WTC11 (cell line): ENCODE results near the gene STK11. TPM values are rescaled to one million over a fixed set of nuclear protein-coding genes. Genes with fewer than 3 reads are reported as not detected.
A peak's percentile ranks its signal among the peaks of the same experiment; 100 is the strongest.

Experiments used
- ATAC-seq: fragments of 200-7000 bp; cut with Tn5 transposase; 2 replicates; pipeline ENCODE4 v1.10.0; 2021; ENCODE audit warnings: mild to moderate bottlenecking, moderate library complexity
- CTCF ChIA-PET: fragments of 300-600 bp; sonication (Branson Sonifier 250); formaldehyde crosslinking; loops from one replicate; lab custom pipeline; 2021; ENCODE audit warnings: antibody characterized with exemption; lab: Charles Lee
- POLR2A ChIA-PET: fragments of 350-600 bp; sonication (Branson Sonifier 250); formaldehyde crosslinking; loops from one replicate; lab custom pipeline; 2021; ENCODE audit warnings: antibody characterized with exemption; lab: Charles Lee
- DNase-seq: peaks from one replicate; pipeline ENCODE4 v3.0.0; 2021; ENCODE audit warnings: low spot score
- H3K27ac Mint-ChIP-seq: 2 replicates; pipeline ENCODE4 v1.8.0; 2021; ENCODE audit warnings: mixed read lengths
- H3K27me3 Mint-ChIP-seq: 2 replicates; pipeline ENCODE4 v1.8.0; 2021; ENCODE audit warnings: low read depth, mild to moderate bottlenecking, moderate library complexity, mixed read lengths
- H3K36me3 Mint-ChIP-seq: 2 replicates; pipeline ENCODE4 v1.8.0; 2021; ENCODE audit warnings: mixed read lengths
- H3K4me1 Mint-ChIP-seq: 2 replicates; pipeline ENCODE4 v1.8.0; 2022; ENCODE audit warnings: mixed read lengths
- H3K4me3 Mint-ChIP-seq: 2 replicates; pipeline ENCODE4 v1.8.0; 2021; ENCODE audit warnings: mild to moderate bottlenecking, moderate library complexity, mixed read lengths
- H3K9me3 Mint-ChIP-seq: 2 replicates; pipeline ENCODE4 v1.8.0; 2021; ENCODE audit warnings: mixed read lengths
- CREB1 ChIP-seq: sonication (generic); formaldehyde crosslinking; IDR thresholded peaks from 2 replicates; pipeline ENCODE4 v1.8.0; 2023; ENCODE audit warnings: mild to moderate bottlenecking, missing genetic modification reagents
- CREM ChIP-seq: sonication (generic); formaldehyde crosslinking; IDR thresholded peaks from 2 replicates; pipeline ENCODE4 v1.8.1; 2022; ENCODE audit warnings: mild to moderate bottlenecking, missing genetic modification reagents, moderate library complexity
- FOXP1 ChIP-seq: sonication (generic); formaldehyde crosslinking; IDR thresholded peaks from 2 replicates; pipeline ENCODE4 v1.8.0; 2022; ENCODE audit warnings: missing genetic modification reagents, mild to moderate bottlenecking, moderate library complexity, borderline replicate concordance
- MYBL2 ChIP-seq: sonication (generic); formaldehyde crosslinking; IDR thresholded peaks from 2 replicates; pipeline ENCODE4 v1.8.1; 2023; ENCODE audit warnings: mild to moderate bottlenecking, moderate library complexity, missing genetic modification reagents
- NR1H2 ChIP-seq: sonication (generic); formaldehyde crosslinking; IDR thresholded peaks from 2 replicates; pipeline ENCODE4 v1.9.0; 2021; ENCODE audit warnings: mild to moderate bottlenecking, moderate library complexity, missing genetic modification reagents
- RELA ChIP-seq: sonication (generic); formaldehyde crosslinking; IDR thresholded peaks from 2 replicates; pipeline ENCODE4 v1.8.1; 2022; ENCODE audit warnings: missing genetic modification reagents, mild to moderate bottlenecking, borderline replicate concordance
- SMAD4 ChIP-seq: sonication (generic); formaldehyde crosslinking; IDR thresholded peaks from 2 replicates; pipeline ENCODE4 v1.8.0; 2022; ENCODE audit warnings: mild to moderate bottlenecking, missing genetic modification reagents
- SP1 ChIP-seq: sonication (generic); formaldehyde crosslinking; conservative IDR thresholded peaks from 2 replicates; pipeline ENCODE4 v1.8.1; 2022; ENCODE audit warnings: missing genetic modification reagents
- TP53 ChIP-seq: sonication (generic); formaldehyde crosslinking; IDR thresholded peaks from 2 replicates; pipeline ENCODE4 v1.8.1; 2023; ENCODE audit warnings: mild to moderate bottlenecking, missing genetic modification reagents
- ZNF121 ChIP-seq: sonication (generic); formaldehyde crosslinking; IDR thresholded peaks from 2 replicates; pipeline ENCODE4 v1.8.0; 2023; ENCODE audit warnings: missing genetic modification reagents
- ZNF232 ChIP-seq: sonication (generic); formaldehyde crosslinking; IDR thresholded peaks from 2 replicates; pipeline ENCODE4 v1.8.0; 2022; ENCODE audit warnings: mild to moderate bottlenecking, missing genetic modification reagents
- total RNA-seq: library from RNA; stranded (reverse); gene quantifications from 3 replicates; pipeline ENCODE4 v1.2.3, GENCODE V29; 2021
- TF ChIP-seq, protein P1 (sequence below): sonication (generic); formaldehyde crosslinking; IDR thresholded peaks from 2 replicates; pipeline ENCODE4 v1.8.1; 2023; ENCODE audit warnings: mild to moderate bottlenecking, missing genetic modification reagents, moderate library complexity
- TF ChIP-seq, protein P2 (sequence below): sonication (generic); formaldehyde crosslinking; IDR thresholded peaks from 2 replicates; pipeline ENCODE4 v1.8.0; 2023; ENCODE audit warnings: mild to moderate bottlenecking, missing genetic modification reagents
- TF ChIP-seq, protein P3 (sequence below): sonication (generic); formaldehyde crosslinking; IDR thresholded peaks from 2 replicates; pipeline ENCODE4 v1.8.0; 2023; ENCODE audit warnings: missing genetic modification reagents
- TF ChIP-seq, protein P4 (sequence below): fragments of 200-600 bp; IDR thresholded peaks from 2 replicates; pipeline ENCODE4 v1.8.0; 2022; ENCODE audit warnings: antibody characterized with exemption
- TF ChIP-seq, protein P5 (sequence below): sonication (generic); formaldehyde crosslinking; IDR thresholded peaks from 2 replicates; pipeline ENCODE4 v1.8.1; 2023; ENCODE audit warnings: mild to moderate bottlenecking, moderate library complexity, missing genetic modification reagents
- TF ChIP-seq, protein P6 (sequence below): fragments of 250-450 bp; sonication (Bioruptor Pico); conservative IDR thresholded peaks from 2 replicates; pipeline ENCODE4 v1.9.0; 2021; ENCODE audit warnings: mild to moderate bottlenecking
- TF ChIP-seq, protein P7 (sequence below): sonication (generic); formaldehyde crosslinking; IDR thresholded peaks from 2 replicates; pipeline ENCODE4 v1.8.1; 2023; ENCODE audit warnings: mild to moderate bottlenecking, missing genetic modification reagents, borderline replicate concordance
- TF ChIP-seq, protein P8 (sequence below): sonication (generic); formaldehyde crosslinking; IDR thresholded peaks from 2 replicates; pipeline ENCODE4 v1.8.1; 2023; ENCODE audit warnings: mild to moderate bottlenecking, missing genetic modification reagents, moderate library complexity

STK11 gene
- total RNA-seq, 1 experiment from 2014 or later, result 112 TPM

DNA sequence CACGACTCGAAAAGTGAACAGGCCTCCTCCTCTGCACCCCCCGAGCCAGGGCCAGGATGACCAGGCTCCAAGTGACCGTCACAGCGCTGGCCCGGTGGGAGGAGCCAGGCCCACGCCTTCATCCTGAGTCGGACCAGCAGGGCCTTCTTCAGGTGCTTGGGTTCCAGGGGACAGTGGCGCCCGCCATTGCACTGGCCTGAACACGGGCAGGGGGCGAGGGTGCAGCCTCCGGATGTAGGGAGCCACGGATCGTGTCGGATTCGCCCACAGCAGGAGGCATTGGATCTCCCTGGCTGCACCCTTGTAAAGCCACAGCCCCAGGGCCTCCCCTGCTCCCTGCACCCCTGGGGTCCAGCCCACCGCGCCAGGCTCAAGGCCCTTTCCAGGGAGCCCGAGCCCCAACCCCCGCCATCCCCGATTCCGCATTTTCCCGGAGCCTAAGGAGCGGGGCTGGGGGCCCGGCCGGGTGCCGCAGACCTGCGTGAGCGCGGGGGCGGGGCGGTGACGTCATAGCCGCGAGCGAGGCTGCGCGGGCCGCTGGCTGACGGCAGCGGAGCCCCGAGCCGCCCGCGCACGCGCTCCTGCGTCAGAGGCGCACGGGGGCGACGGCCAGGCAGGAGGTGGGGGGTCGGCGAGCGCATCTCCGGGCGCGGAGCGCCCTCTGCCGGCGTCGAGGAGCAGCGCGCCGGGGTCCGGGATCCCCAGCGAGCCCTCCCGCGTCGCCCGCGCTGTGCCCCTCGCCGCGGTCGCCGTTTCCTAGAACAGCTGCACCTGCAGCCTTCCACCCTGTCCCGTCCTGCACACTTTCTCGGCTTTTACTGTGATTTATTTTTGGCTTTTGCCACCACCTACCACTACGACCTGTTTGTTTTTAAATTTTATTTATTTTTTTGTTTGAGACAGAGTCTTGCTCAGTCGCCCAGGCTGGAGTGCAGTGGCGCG lies 34.5 kb downstream of the STK11 start:
- peak overlapping the region; percentile 76 for H3K4me3 Mint-ChIP-seq
- POLR2A ChIA-PET, result interaction anchor here (0.6 to 1.7 kb wide), 2 partner anchors 27 to 29 kb away, joined by 3 to 4 read pairs; no protein-coding TSS in a partner anchor
- H3K36me3 Mint-ChIP-seq, result no peaks in the 10 kb centered on the region
- peak overlapping the region; percentile 84; the same call in 1 of the 2 replicates for H3K27ac Mint-ChIP-seq
- CTCF ChIA-PET, result interaction anchor here (0.6 to 9.7 kb wide), 13 partner anchors 15 to 594 kb away, joined by 3 to 648 read pairs (median 6); partner anchors contain the start of genes ARHGAP45 and CIRBP
- peaks cover 22% of the 10 kb centered on the region for H3K4me1 Mint-ChIP-seq
- no peaks in the 10 kb centered on the region for H3K9me3 Mint-ChIP-seq
- peak; percentile 20 for ATAC-seq
- peaks cover 4% of the 10 kb centered on the region; the same call in 1 of the 2 replicates for H3K27me3 Mint-ChIP-seq
- DNase-seq, result peak; percentile 93
- TF ChIP-seq, protein P1, sequence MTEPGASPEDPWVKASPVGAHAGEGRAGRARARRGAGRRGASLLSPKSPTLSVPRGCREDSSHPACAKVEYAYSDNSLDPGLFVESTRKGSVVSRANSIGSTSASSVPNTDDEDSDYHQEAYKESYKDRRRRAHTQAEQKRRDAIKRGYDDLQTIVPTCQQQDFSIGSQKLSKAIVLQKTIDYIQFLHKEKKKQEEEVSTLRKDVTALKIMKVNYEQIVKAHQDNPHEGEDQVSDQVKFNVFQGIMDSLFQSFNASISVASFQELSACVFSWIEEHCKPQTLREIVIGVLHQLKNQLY (CRISPR knock-in tag), result no peak
- no peak for TF ChIP-seq ZNF232 (CRISPR knock-in tag)
- TF ChIP-seq RELA, result 0 out of 2 replicates have a peak, but pooled peaks have one; percentile 26
- TF ChIP-seq, protein P2, sequence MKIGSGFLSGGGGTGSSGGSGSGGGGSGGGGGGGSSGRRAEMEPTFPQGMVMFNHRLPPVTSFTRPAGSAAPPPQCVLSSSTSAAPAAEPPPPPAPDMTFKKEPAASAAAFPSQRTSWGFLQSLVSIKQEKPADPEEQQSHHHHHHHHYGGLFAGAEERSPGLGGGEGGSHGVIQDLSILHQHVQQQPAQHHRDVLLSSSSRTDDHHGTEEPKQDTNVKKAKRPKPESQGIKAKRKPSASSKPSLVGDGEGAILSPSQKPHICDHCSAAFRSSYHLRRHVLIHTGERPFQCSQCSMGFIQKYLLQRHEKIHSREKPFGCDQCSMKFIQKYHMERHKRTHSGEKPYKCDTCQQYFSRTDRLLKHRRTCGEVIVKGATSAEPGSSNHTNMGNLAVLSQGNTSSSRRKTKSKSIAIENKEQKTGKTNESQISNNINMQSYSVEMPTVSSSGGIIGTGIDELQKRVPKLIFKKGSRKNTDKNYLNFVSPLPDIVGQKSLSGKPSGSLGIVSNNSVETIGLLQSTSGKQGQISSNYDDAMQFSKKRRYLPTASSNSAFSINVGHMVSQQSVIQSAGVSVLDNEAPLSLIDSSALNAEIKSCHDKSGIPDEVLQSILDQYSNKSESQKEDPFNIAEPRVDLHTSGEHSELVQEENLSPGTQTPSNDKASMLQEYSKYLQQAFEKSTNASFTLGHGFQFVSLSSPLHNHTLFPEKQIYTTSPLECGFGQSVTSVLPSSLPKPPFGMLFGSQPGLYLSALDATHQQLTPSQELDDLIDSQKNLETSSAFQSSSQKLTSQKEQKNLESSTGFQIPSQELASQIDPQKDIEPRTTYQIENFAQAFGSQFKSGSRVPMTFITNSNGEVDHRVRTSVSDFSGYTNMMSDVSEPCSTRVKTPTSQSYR (CRISPR knock-in tag), result 0 out of 2 replicates have a peak, but pooled peaks have one; percentile 23
- TF ChIP-seq, protein P3, sequence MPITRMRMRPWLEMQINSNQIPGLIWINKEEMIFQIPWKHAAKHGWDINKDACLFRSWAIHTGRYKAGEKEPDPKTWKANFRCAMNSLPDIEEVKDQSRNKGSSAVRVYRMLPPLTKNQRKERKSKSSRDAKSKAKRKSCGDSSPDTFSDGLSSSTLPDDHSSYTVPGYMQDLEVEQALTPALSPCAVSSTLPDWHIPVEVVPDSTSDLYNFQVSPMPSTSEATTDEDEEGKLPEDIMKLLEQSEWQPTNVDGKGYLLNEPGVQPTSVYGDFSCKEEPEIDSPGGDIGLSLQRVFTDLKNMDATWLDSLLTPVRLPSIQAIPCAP (CRISPR knock-in tag), result no peak
- no peak for TF ChIP-seq NR1H2 (CRISPR knock-in tag)
- TF ChIP-seq ZNF121, result peak; percentile 46; the same call in 1 of the 2 replicates
- peak; percentile 54; the same call in 1 of the 2 replicates for TF ChIP-seq MYBL2 (CRISPR knock-in tag)
- peak; percentile 95 for TF ChIP-seq CREM (CRISPR knock-in tag)
- TF ChIP-seq, protein P4, sequence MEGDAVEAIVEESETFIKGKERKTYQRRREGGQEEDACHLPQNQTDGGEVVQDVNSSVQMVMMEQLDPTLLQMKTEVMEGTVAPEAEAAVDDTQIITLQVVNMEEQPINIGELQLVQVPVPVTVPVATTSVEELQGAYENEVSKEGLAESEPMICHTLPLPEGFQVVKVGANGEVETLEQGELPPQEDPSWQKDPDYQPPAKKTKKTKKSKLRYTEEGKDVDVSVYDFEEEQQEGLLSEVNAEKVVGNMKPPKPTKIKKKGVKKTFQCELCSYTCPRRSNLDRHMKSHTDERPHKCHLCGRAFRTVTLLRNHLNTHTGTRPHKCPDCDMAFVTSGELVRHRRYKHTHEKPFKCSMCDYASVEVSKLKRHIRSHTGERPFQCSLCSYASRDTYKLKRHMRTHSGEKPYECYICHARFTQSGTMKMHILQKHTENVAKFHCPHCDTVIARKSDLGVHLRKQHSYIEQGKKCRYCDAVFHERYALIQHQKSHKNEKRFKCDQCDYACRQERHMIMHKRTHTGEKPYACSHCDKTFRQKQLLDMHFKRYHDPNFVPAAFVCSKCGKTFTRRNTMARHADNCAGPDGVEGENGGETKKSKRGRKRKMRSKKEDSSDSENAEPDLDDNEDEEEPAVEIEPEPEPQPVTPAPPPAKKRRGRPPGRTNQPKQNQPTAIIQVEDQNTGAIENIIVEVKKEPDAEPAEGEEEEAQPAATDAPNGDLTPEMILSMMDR, result peak; percentile 94
- no peak for TF ChIP-seq SMAD4 (CRISPR knock-in tag)
- TF ChIP-seq SP1 (CRISPR knock-in tag), result peak; percentile 91
- no peak for TF ChIP-seq CREB1 (CRISPR knock-in tag)
- TF ChIP-seq, protein P5, sequence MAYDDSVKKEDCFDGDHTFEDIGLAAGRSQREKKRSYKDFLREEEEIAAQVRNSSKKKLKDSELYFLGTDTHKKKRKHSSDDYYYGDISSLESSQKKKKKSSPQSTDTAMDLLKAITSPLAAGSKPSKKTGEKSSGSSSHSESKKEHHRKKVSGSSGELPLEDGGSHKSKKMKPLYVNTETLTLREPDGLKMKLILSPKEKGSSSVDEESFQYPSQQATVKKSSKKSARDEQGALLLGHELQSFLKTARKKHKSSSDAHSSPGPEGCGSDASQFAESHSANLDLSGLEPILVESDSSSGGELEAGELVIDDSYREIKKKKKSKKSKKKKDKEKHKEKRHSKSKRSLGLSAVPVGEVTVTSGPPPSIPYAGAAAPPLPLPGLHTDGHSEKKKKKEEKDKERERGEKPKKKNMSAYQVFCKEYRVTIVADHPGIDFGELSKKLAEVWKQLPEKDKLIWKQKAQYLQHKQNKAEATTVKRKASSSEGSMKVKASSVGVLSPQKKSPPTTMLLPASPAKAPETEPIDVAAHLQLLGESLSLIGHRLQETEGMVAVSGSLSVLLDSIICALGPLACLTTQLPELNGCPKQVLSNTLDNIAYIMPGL (CRISPR knock-in tag), result no peak; the same call in 1 of the 2 replicates
- TF ChIP-seq, protein P6, sequence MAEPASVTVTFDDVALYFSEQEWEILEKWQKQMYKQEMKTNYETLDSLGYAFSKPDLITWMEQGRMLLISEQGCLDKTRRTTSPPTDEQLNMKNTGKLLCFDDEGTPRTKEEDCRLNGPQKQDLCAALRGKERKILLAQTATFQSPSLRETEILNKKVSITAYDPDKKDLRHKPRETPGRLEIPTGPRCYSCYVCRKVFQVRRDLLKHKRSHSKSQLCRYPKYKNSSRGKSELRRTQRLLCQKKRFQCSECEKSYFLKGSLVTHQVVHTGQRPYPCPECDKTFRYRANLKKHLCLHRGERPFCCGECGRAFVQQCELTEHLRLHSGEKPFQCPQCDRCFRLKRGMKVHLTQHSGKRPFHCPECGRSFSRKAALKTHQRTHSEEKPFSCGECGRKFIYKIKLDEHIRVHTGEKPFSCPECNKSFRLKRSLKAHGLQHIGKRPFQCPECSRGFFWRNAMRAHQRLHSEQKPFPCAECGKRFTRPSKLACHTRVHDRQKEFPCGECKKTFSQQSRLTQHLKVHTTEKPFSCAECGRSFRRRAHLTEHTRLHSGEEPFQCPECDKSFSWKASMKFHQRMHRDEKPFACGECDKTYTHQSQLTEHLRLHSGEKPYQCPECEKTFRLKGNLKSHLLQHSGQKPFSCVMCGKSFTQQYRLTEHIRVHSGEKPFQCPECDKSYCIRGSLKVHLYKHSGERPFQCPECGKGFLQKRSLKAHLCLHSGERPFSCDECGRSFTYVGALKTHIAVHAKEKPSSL, result no peak
- TF ChIP-seq, protein P7, sequence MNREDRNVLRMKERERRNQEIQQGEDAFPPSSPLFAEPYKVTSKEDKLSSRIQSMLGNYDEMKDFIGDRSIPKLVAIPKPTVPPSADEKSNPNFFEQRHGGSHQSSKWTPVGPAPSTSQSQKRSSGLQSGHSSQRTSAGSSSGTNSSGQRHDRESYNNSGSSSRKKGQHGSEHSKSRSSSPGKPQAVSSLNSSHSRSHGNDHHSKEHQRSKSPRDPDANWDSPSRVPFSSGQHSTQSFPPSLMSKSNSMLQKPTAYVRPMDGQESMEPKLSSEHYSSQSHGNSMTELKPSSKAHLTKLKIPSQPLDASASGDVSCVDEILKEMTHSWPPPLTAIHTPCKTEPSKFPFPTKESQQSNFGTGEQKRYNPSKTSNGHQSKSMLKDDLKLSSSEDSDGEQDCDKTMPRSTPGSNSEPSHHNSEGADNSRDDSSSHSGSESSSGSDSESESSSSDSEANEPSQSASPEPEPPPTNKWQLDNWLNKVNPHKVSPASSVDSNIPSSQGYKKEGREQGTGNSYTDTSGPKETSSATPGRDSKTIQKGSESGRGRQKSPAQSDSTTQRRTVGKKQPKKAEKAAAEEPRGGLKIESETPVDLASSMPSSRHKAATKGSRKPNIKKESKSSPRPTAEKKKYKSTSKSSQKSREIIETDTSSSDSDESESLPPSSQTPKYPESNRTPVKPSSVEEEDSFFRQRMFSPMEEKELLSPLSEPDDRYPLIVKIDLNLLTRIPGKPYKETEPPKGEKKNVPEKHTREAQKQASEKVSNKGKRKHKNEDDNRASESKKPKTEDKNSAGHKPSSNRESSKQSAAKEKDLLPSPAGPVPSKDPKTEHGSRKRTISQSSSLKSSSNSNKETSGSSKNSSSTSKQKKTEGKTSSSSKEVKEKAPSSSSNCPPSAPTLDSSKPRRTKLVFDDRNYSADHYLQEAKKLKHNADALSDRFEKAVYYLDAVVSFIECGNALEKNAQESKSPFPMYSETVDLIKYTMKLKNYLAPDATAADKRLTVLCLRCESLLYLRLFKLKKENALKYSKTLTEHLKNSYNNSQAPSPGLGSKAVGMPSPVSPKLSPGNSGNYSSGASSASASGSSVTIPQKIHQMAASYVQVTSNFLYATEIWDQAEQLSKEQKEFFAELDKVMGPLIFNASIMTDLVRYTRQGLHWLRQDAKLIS (CRISPR knock-in tag), result no peak
- TF ChIP-seq, protein P8, sequence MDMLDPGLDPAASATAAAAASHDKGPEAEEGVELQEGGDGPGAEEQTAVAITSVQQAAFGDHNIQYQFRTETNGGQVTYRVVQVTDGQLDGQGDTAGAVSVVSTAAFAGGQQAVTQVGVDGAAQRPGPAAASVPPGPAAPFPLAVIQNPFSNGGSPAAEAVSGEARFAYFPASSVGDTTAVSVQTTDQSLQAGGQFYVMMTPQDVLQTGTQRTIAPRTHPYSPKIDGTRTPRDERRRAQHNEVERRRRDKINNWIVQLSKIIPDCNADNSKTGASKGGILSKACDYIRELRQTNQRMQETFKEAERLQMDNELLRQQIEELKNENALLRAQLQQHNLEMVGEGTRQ, result peak; percentile 58
- no peak for TF ChIP-seq FOXP1 (CRISPR knock-in tag)
- no peak for TF ChIP-seq TP53 (CRISPR knock-in tag)
